ENCODE measurements around the gene SCMH1. TPM values are rescaled to one million over a fixed set of nuclear protein-coding genes. Genes with fewer than 3 reads are reported as not detected.

SCMH1 gene
- total RNA-seq, 2 donors from 2014 or later, result 16.4 to 18.3 TPM

DNA sequence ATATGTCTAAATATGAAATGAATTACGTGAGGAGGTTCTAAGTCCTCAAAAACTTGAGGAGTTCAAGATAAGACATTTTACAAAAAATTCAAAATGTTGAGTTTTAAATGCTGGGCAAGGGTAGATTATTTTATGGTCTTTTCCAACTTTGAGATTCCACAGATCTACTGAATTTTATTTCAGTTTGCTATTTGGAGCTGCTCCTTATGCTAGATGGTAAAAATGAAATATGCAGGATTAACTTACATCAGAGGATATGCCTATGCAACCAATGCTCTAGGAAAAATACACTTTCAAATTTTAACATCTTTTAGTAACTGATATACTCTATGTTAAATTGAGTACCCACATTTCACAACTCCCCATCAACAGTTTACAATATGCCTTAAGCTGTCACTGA, 83.1 kb downstream of the SCMH1 start:
- no peaks in the 10 kb centered on the region for H3K36me3 Mint-ChIP-seq (ENCODE audit: low read depth)
- Histone ChIP-seq H3K36me3 (ENCODE audit: control insufficient read depth, insufficient read depth, low read length) (no peaks in the 10 kb centered on the region), H3K9me3 (ENCODE audit: control insufficient read depth, low read length) (no peaks in the 10 kb centered on the region), H3K4me3 (ENCODE audit: low read length) (no peak overlapping the region), H3K27ac (ENCODE audit: low read depth, low read length) (no peak overlapping the region), H3K9ac (ENCODE audit: extremely low read depth, low read length, poor library complexity, severe bottlenecking) (no peak overlapping the region), H3K27me3 (ENCODE audit: control insufficient read depth, insufficient read depth, low read length, poor library complexity, severe bottlenecking) (no peaks in the 10 kb centered on the region), H3K4me1 (ENCODE audit: control insufficient read depth, insufficient read depth, low read length) (peaks cover 2% of the 10 kb centered on the region)
- no peaks in the 10 kb centered on the region for H3K9me3 Mint-ChIP-seq
- TF ChIP-seq, protein P1, sequence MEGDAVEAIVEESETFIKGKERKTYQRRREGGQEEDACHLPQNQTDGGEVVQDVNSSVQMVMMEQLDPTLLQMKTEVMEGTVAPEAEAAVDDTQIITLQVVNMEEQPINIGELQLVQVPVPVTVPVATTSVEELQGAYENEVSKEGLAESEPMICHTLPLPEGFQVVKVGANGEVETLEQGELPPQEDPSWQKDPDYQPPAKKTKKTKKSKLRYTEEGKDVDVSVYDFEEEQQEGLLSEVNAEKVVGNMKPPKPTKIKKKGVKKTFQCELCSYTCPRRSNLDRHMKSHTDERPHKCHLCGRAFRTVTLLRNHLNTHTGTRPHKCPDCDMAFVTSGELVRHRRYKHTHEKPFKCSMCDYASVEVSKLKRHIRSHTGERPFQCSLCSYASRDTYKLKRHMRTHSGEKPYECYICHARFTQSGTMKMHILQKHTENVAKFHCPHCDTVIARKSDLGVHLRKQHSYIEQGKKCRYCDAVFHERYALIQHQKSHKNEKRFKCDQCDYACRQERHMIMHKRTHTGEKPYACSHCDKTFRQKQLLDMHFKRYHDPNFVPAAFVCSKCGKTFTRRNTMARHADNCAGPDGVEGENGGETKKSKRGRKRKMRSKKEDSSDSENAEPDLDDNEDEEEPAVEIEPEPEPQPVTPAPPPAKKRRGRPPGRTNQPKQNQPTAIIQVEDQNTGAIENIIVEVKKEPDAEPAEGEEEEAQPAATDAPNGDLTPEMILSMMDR (conservative IDR thresholded peaks at IDR 0.05), result no peak
- peaks cover 16% of the 10 kb centered on the region for H3K4me1 Mint-ChIP-seq
- no peak for DNase-seq
- H3K27ac Mint-ChIP-seq, result no peak overlapping the region
- WGBS, 2 experiments (ENCODE audit: insufficient coverage in 1 of 2, insufficient read length in 1 of 2), result 82 to 100% methylated on average over 1 of the region's 1 CpG
- no peak overlapping the region for H3K4me3 Mint-ChIP-seq
- H3K27me3 Mint-ChIP-seq (ENCODE audit: insufficient read depth), result no peaks in the 10 kb centered on the region

DNA sequence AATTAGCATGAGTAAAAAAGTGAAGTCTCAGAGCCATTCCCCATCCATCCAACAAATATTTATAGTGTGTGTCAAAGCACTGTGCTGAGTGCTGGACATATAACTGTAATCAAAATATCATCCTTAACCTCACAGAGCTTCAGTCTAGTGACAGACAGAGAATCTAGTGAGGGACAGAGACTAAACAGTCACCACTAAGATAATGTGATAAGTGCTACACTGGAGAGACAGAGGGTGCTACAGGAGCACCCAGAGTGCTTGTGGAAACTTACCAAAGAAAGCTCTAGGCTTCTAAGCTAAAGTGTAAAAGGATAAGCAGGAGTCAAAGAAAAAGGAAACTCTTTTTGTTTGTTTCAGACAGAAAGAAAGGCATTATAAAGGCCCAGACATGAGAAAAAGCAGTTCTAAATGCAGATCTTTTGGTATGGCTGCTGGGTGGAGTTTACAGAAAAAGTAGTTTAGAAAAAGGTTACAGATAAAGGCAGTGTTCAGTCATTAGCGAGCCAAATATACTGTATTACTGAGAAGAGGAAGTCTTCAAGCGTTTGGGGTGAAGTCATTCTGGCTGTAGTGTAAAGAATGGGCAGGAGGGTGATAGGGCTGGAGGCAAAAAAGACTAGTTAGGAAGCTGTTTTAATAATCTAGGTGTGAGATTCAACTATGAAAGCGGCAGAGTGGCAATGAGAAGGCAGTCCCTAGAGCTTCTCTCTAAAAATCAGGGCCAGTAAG, 83.8 kb downstream of the SCMH1 start:
- Histone ChIP-seq H3K9me3 (ENCODE audit: control insufficient read depth, low read length) (no peaks in the 10 kb centered on the region), H3K4me3 (ENCODE audit: low read length) (no peak overlapping the region), H3K27me3 (ENCODE audit: control insufficient read depth, insufficient read depth, low read length, poor library complexity, severe bottlenecking) (peaks cover 6% of the 10 kb centered on the region), H3K27ac (ENCODE audit: low read depth, low read length) (no peak overlapping the region), H3K4me1 (ENCODE audit: control insufficient read depth, insufficient read depth, low read length) (peaks cover 2% of the 10 kb centered on the region), H3K36me3 (ENCODE audit: control insufficient read depth, insufficient read depth, low read length) (no peaks in the 10 kb centered on the region), H3K9ac (ENCODE audit: extremely low read depth, low read length, poor library complexity, severe bottlenecking) (no peak overlapping the region)
- Mint-ChIP-seq H3K9me3 (no peaks in the 10 kb centered on the region), H3K4me1 (peaks cover 16% of the 10 kb centered on the region), H3K27ac (no peak overlapping the region), H3K27me3 (ENCODE audit: insufficient read depth) (peaks cover 2% of the 10 kb centered on the region), H3K4me3 (no peak overlapping the region), H3K36me3 (ENCODE audit: low read depth) (no peaks in the 10 kb centered on the region)
- TF ChIP-seq, protein P1 (conservative IDR thresholded peaks at IDR 0.05), result no peak
- no peak for DNase-seq
- 93 to 96% methylated on average over 2 to 3 of the region's 3 CpGs for WGBS, 2 experiments (ENCODE audit: insufficient coverage in 1 of 2, insufficient read length in 1 of 2)

DNA sequence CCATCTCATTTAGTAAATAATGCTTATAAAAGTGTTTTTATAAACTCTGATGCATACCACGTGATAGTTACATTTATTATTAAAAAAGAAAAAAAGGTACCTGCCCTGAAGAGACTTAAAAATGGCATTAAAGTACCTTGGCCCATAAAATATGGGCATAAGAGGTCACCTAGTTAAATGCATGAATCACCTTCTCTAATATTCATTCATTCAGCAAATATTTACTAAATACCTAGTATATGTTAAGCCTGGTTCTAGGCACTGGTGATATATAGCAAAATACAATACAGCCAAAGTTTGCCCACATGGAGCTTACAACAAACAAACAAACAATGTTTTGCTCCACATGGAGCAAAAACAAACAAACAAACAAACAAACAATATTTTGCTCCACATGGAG, 87.0 kb downstream of the SCMH1 start:
- no peak overlapping the region for H3K4me3 ChIP-seq (ENCODE audit: low read length)
- WGBS, 2 experiments (ENCODE audit: insufficient coverage in 1 of 2, insufficient read length in 1 of 2), result 100% methylated on average over 1 of the region's 1 CpG; no CpG with 5 or more reads in 1 of the 2 experiments
- peaks cover under 1% of the 10 kb centered on the region for H3K9me3 ChIP-seq (ENCODE audit: control insufficient read depth, low read length)
- H3K4me1 ChIP-seq (ENCODE audit: control insufficient read depth, insufficient read depth, low read length), result peaks cover 9% of the 10 kb centered on the region
- DNase-seq, result no peak
- H3K36me3 ChIP-seq (ENCODE audit: control insufficient read depth, insufficient read depth, low read length), result no peaks in the 10 kb centered on the region
- TF ChIP-seq, protein P1 (conservative IDR thresholded peaks at IDR 0.05), result no peak
- H3K9ac ChIP-seq (ENCODE audit: extremely low read depth, low read length, poor library complexity, severe bottlenecking), result no peak overlapping the region
- H3K27ac Mint-ChIP-seq, result no peak overlapping the region
- peaks cover 28% of the 10 kb centered on the region for H3K4me1 Mint-ChIP-seq
- H3K36me3 Mint-ChIP-seq (ENCODE audit: low read depth), result no peaks in the 10 kb centered on the region
- peaks cover 6% of the 10 kb centered on the region for H3K27me3 Mint-ChIP-seq (ENCODE audit: insufficient read depth)
- no peak overlapping the region for H3K4me3 Mint-ChIP-seq
- no peaks in the 10 kb centered on the region for H3K9me3 Mint-ChIP-seq
- no peak overlapping the region for H3K27ac ChIP-seq (ENCODE audit: low read depth, low read length)
- H3K27me3 ChIP-seq (ENCODE audit: control insufficient read depth, insufficient read depth, low read length, poor library complexity, severe bottlenecking), result peaks cover 6% of the 10 kb centered on the region
